Upper lobe of left lung (tissue), 4 donors: Measurements from ENCODE around the gene OCIAD2.

Source experiments
- EP300 ChIP-seq, 4 donors: sonication (generic); formaldehyde crosslinking; IDR thresholded peaks; one replicate each; pipeline ENCODE4 v1.5.1; 2017; ENCODE audit warnings: antibody characterized with exemption in 4 of 4, control low read depth in 2 of 4
- TF ChIP-seq, protein P1 (sequence below), 6 experiments: fragments of 450-650 bp in 4 of 6; fragments of 200-600 bp in 2 of 6; sonication (generic) in 2 of 6; IDR thresholded peaks; one replicate each; pipeline ENCODE4 v1.5.1; 2016 to 2019; ENCODE audit warnings: antibody characterized with exemption in 6 of 6

DNA sequence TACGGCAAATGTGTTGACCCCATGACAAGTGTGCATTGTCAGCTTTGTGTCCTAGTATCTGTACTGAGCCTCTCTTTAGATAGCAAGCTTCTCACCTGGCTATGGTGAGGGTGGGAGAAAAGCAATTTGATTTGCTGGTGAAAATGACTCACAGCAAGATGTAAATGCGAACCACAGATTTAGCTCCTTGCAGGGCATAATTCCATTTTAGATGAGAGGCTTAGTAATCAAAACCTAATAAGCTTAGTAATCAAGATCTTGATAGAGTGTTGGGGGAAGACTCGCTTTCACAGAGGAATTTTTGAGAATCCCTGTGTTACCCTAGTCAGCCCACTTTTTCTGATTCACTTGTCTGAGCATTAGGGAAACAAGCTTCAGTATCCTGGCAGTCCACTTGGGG lies 7.7 kb upstream of the OCIAD2 start:
- TF ChIP-seq, protein P1, sequence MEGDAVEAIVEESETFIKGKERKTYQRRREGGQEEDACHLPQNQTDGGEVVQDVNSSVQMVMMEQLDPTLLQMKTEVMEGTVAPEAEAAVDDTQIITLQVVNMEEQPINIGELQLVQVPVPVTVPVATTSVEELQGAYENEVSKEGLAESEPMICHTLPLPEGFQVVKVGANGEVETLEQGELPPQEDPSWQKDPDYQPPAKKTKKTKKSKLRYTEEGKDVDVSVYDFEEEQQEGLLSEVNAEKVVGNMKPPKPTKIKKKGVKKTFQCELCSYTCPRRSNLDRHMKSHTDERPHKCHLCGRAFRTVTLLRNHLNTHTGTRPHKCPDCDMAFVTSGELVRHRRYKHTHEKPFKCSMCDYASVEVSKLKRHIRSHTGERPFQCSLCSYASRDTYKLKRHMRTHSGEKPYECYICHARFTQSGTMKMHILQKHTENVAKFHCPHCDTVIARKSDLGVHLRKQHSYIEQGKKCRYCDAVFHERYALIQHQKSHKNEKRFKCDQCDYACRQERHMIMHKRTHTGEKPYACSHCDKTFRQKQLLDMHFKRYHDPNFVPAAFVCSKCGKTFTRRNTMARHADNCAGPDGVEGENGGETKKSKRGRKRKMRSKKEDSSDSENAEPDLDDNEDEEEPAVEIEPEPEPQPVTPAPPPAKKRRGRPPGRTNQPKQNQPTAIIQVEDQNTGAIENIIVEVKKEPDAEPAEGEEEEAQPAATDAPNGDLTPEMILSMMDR (IDR thresholded peaks at IDR 0.05), result no peak
- no peak for TF ChIP-seq EP300 (IDR thresholded peaks at IDR 0.05)
